Measurements from ENCODE around the gene CNTN5.

GRCh38 chr11:99371257-99371656 lies 350.5 kb downstream of the CNTN5 start:
- no peak for TF ChIP-seq POLR2AphosphoS5 (IDR thresholded peaks at IDR 0.05; ENCODE audit: low read length)
- no peak for TF ChIP-seq EGR1 (IDR thresholded peaks at IDR 0.05; ENCODE audit: borderline replicate concordance in 1 of 2, low read depth in 2 of 2, low read length in 2 of 2)
- TF ChIP-seq ZBTB4 (CRISPR knock-in tag; IDR thresholded peaks at IDR 0.05): no peak
- TF ChIP-seq CTCF (IDR thresholded peaks at IDR 0.05 in 2 of 3, conservative IDR thresholded peaks at IDR 0.05 in 1 of 3; ENCODE audit: control insufficient read depth in 2 of 3, extremely low read depth in 1 of 3, insufficient read depth in 1 of 3, low read depth in 3 of 3, low read length in 3 of 3): no peak
